Measurements from ENCODE around the gene SNRNP25.

The SNRNP25 gene

GRCh38 chr16:75580-76501 is 22.2 kb downstream of the SNRNP25 start:
- H3K4me3 ChIP-seq (ENCODE audit: low read depth, low read length, poor library complexity, severe bottlenecking): no peak overlapping the region
- no peaks in the 10 kb centered on the region for H3K9me2 ChIP-seq (ENCODE audit: low read depth, low read length)
- H3K9me3 ChIP-seq (ENCODE audit: low read length): no peaks in the 10 kb centered on the region
- H3K36me3 ChIP-seq (ENCODE audit: insufficient read depth, low read length): peaks cover 7% of the 10 kb centered on the region; the same call in 1 of the 2 replicates
- H2AFZ ChIP-seq (ENCODE audit: low read length): no peak overlapping the region
- H3F3A ChIP-seq (ENCODE audit: insufficient read depth, low read length): no peaks in the 10 kb centered on the region
- H3K4me2 ChIP-seq (ENCODE audit: low read length): no peak overlapping the region
- no peaks in the 10 kb centered on the region for H3K79me2 ChIP-seq (ENCODE audit: insufficient read depth, low read length)
- no peaks in the 10 kb centered on the region for H4K20me1 ChIP-seq (ENCODE audit: insufficient read depth, low read length)
- TF ChIP-seq EZH2 (IDR thresholded peaks at IDR 0.05; ENCODE audit: borderline replicate concordance, low read length) (no peak), CTCF (IDR thresholded peaks at IDR 0.05; ENCODE audit: low read length) (no peak)
- no peak overlapping the region for H3K27ac ChIP-seq (ENCODE audit: low read depth, low read length, poor library complexity, severe bottlenecking)
- peaks cover 22% of the 10 kb centered on the region for H3K4me1 ChIP-seq (ENCODE audit: insufficient read depth, low read length, severe bottlenecking)
- peaks cover 6% of the 10 kb centered on the region; the same call in 1 of the 2 replicates for H3K27me3 ChIP-seq (ENCODE audit: insufficient read depth, low read length)
- H3K9ac ChIP-seq (ENCODE audit: low read length): no peak overlapping the region

GRCh38 chr16:76535-77272 is 23.1 kb downstream of the SNRNP25 start:
- TF ChIP-seq EZH2 (IDR thresholded peaks at IDR 0.05; ENCODE audit: borderline replicate concordance, low read length): no peak
- TF ChIP-seq CTCF (IDR thresholded peaks at IDR 0.05; ENCODE audit: low read length): no peak
- no peaks in the 10 kb centered on the region for H3K9me3 ChIP-seq (ENCODE audit: low read length)
- no peak overlapping the region for H2AFZ ChIP-seq (ENCODE audit: low read length)
- H3K9me2 ChIP-seq (ENCODE audit: low read depth, low read length): no peaks in the 10 kb centered on the region
- H3K27me3 ChIP-seq (ENCODE audit: insufficient read depth, low read length): peaks cover 6% of the 10 kb centered on the region; the same call in 1 of the 2 replicates
- no peaks in the 10 kb centered on the region for H3F3A ChIP-seq (ENCODE audit: insufficient read depth, low read length)
- no peaks in the 10 kb centered on the region for H3K79me2 ChIP-seq (ENCODE audit: insufficient read depth, low read length)
- peak overlapping the region; percentile 95; the same call in 1 of the 2 replicates for H3K9ac ChIP-seq (ENCODE audit: low read length)
- H3K4me1 ChIP-seq (ENCODE audit: insufficient read depth, low read length, severe bottlenecking): peaks cover 22% of the 10 kb centered on the region
- H4K20me1 ChIP-seq (ENCODE audit: insufficient read depth, low read length): no peaks in the 10 kb centered on the region
- H3K36me3 ChIP-seq (ENCODE audit: insufficient read depth, low read length): peaks cover 7% of the 10 kb centered on the region; the same call in 1 of the 2 replicates
- H3K4me3 ChIP-seq (ENCODE audit: low read depth, low read length, poor library complexity, severe bottlenecking): peak overlapping the region; percentile 93
- no peak overlapping the region for H3K27ac ChIP-seq (ENCODE audit: low read depth, low read length, poor library complexity, severe bottlenecking)
- peak overlapping the region; percentile 86 for H3K4me2 ChIP-seq (ENCODE audit: low read length)

GRCh38 chr16:77273-77806 is 23.7 kb downstream of the SNRNP25 start:
- no peak for TF ChIP-seq CTCF (IDR thresholded peaks at IDR 0.05; ENCODE audit: low read length)
- no peak for TF ChIP-seq EZH2 (IDR thresholded peaks at IDR 0.05; ENCODE audit: borderline replicate concordance, low read length)
- H2AFZ ChIP-seq (ENCODE audit: low read length): no peak overlapping the region
- no peaks in the 10 kb centered on the region for H3K79me2 ChIP-seq (ENCODE audit: insufficient read depth, low read length)
- H3K36me3 ChIP-seq (ENCODE audit: insufficient read depth, low read length): peaks cover 7% of the 10 kb centered on the region; the same call in 1 of the 2 replicates
- H3K4me1 ChIP-seq (ENCODE audit: insufficient read depth, low read length, severe bottlenecking): peaks cover 22% of the 10 kb centered on the region
- no peaks in the 10 kb centered on the region for H3F3A ChIP-seq (ENCODE audit: insufficient read depth, low read length)
- H3K4me2 ChIP-seq (ENCODE audit: low read length): peak overlapping the region; percentile 86
- H3K27ac ChIP-seq (ENCODE audit: low read depth, low read length, poor library complexity, severe bottlenecking): no peak overlapping the region
- no peaks in the 10 kb centered on the region for H4K20me1 ChIP-seq (ENCODE audit: insufficient read depth, low read length)
- peak overlapping the region; percentile 95 for H3K9ac ChIP-seq (ENCODE audit: low read length)
- no peaks in the 10 kb centered on the region for H3K9me3 ChIP-seq (ENCODE audit: low read length)
- H3K9me2 ChIP-seq (ENCODE audit: low read depth, low read length): no peaks in the 10 kb centered on the region
- H3K4me3 ChIP-seq (ENCODE audit: low read depth, low read length, poor library complexity, severe bottlenecking): peak overlapping the region; percentile 93
- H3K27me3 ChIP-seq (ENCODE audit: insufficient read depth, low read length): peaks cover 6% of the 10 kb centered on the region; the same call in 1 of the 2 replicates
